ENCODE results near the gene HTR3D.
"Not testable (repeated sequence)": the region's sequence is repeated elsewhere in the genome, so short reads cannot be mapped to it uniquely, and the experiment has no call there.

DNA sequence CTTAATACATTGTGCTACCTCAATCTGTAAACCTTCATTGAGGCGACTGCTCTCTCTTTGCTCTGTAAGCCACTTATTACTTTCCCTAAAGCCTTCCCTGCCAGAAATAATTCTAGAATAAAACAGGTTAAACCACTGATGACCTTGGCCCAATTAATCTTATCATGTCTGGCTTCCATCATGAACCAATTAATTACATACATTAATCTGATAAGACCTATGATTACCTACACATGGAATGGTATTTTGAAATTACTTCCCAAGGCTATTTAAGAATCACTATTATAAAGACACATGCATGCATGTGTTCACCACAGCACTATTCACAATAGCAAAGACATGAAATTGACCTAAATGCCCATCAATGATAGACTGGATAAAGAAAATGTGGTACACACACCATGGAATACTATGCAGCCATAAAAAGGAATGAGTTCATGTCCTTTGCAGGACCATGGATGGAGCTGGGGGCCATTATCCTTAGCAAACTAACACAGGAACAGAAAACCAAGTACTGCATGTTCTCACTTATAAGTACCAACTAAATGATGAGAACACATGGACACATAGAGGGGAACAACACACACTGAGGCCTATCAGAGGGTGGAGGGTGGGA, 3.2 kb upstream of the HTR3D start:
- not testable (repeated sequence) for TF ChIP-seq POLR2A (IDR thresholded peaks at IDR 0.05; ENCODE audit: low read length); GATA1 (IDR thresholded peaks at IDR 0.05; ENCODE audit: low read depth, low read length)
